IMR-90 (cell line): ENCODE measurements around the gene ZFAND4. TPM values are rescaled to one million over a fixed set of nuclear protein-coding genes. Genes with fewer than 3 reads are reported as not detected.

ENCODE experiments used
- ATAC-seq: fragments of 200-7000 bp; cut with Tn5 transposase; 2 replicates; pipeline ENCODE4 v1.9.1; 2020; ENCODE audit warnings: low read depth, mild to moderate bottlenecking, moderate library complexity
- BruUV-seq: library from RNA; stranded (reverse); fragments of 400-500 nt; replicated peaks from 2 replicates; lab custom pipeline; 2021; lab: Mats Ljungman, UMichigan
- CTCF ChIA-PET: fragments of 300-600 bp; formaldehyde crosslinking; extraction: SDS; loops from one replicate; lab custom pipeline; 2021; ENCODE audit warnings: antibody characterized with exemption; lab: Yijun Ruan, JAX
- POLR2A ChIA-PET: fragments of 300-600 bp; sonication (Branson Sonifier 250); formaldehyde crosslinking; loops from one replicate; lab custom pipeline; 2022; ENCODE audit warnings: antibody characterized with exemption; ENCODE audit not compliant: unreplicated experiment; lab: Charles Lee
- DNase-seq: peaks from one replicate; pipeline ENCODE4 v3.0.0; 2013
- H2AFZ ChIP-seq: replicated peaks from 2 replicates; pipeline ENCODE3; 2013; ENCODE audit warnings: low read length, mild to moderate bottlenecking; ENCODE audit not compliant: poor library complexity
- H2AK5ac ChIP-seq: 2 replicates; pipeline ENCODE4 v1.6.1; 2013; ENCODE audit warnings: low read depth, low read length, inconsistent platforms
- H2AK9ac ChIP-seq: replicated peaks from 2 replicates; pipeline ENCODE3; 2013; ENCODE audit warnings: mild to moderate bottlenecking, low read depth, low read length, moderate library complexity; ENCODE audit not compliant: poor library complexity
- H2BK120ac ChIP-seq: 2 replicates; pipeline ENCODE4 v1.6.1; 2013; ENCODE audit warnings: low read depth, low read length, inconsistent platforms
- H2BK15ac ChIP-seq: 3 replicates; pipeline ENCODE4 v1.6.1; 2013; ENCODE audit warnings: low read depth, low read length, inconsistent platforms
- H2BK20ac ChIP-seq: 2 replicates; pipeline ENCODE4 v1.6.1; 2013; ENCODE audit warnings: low read depth, mild to moderate bottlenecking, inconsistent platforms, low read length, moderate library complexity
- H2BK5ac ChIP-seq: 2 replicates; pipeline ENCODE4 v1.6.1; 2013; ENCODE audit warnings: mild to moderate bottlenecking, low read depth, low read length, inconsistent platforms; ENCODE audit not compliant: poor library complexity, severe bottlenecking
- H3K14ac ChIP-seq: replicated peaks from 2 replicates; pipeline ENCODE4 v1.6.1; 2013; ENCODE audit warnings: low read depth, low read length, inconsistent platforms
- H3K18ac ChIP-seq: 2 replicates; pipeline ENCODE4 v1.6.1; 2013; ENCODE audit warnings: low read depth, low read length, control low read depth
- H3K23ac ChIP-seq: 2 replicates; pipeline ENCODE4 v1.6.1; 2013; ENCODE audit warnings: low read depth, low read length, inconsistent platforms
- H3K27ac ChIP-seq: 2 replicates; pipeline ENCODE4 v1.5.1; 2013; ENCODE audit warnings: mild to moderate bottlenecking, control low read depth, low read length; ENCODE audit not compliant: insufficient read depth
- H3K27me3 ChIP-seq: 2 replicates; pipeline ENCODE4 v1.6.1; 2013; ENCODE audit warnings: low read length; ENCODE audit not compliant: control insufficient read depth, insufficient read depth
- H3K36me3 ChIP-seq: 2 replicates; pipeline ENCODE4 v1.6.1; 2013; ENCODE audit warnings: low read length, mixed read lengths; ENCODE audit not compliant: control insufficient read depth, insufficient read depth
- H3K4ac ChIP-seq: 2 replicates; pipeline ENCODE4 v1.6.1; 2013; ENCODE audit warnings: low read depth, low read length, inconsistent platforms
- H3K4me1 ChIP-seq: 2 replicates; pipeline ENCODE4 v1.6.1; 2013; ENCODE audit warnings: low read length, mixed read lengths; ENCODE audit not compliant: control insufficient read depth, insufficient read depth
- H3K4me2 ChIP-seq: 2 replicates; pipeline ENCODE4 v1.6.1; 2013; ENCODE audit warnings: low read depth, mild to moderate bottlenecking, control low read depth, low read length, moderate library complexity
- H3K4me3 ChIP-seq: 2 replicates; pipeline ENCODE4 v1.5.1; 2013; ENCODE audit warnings: low read depth, mild to moderate bottlenecking, control low read depth, low read length, moderate library complexity; ENCODE audit not compliant: insufficient read depth
- H3K56ac ChIP-seq: 2 replicates; pipeline ENCODE4 v1.6.1; 2013; ENCODE audit warnings: low read length, inconsistent platforms; ENCODE audit not compliant: insufficient read depth; ENCODE audit errors: extremely low read depth
- H3K79me1 ChIP-seq, 2 experiments: 2 replicates each; pipeline ENCODE4 v1.6.1; 2013; ENCODE audit warnings: low read length in 2 of 2, inconsistent platforms in 1 of 2, low read depth in 1 of 2
- H3K9ac ChIP-seq: 2 replicates; pipeline ENCODE4 v1.6.1; 2013; ENCODE audit warnings: low read depth, low read length, control low read depth
- H3K9me1 ChIP-seq: 2 replicates; pipeline ENCODE4 v1.6.1; 2013; ENCODE audit warnings: low read length, inconsistent platforms; ENCODE audit not compliant: insufficient read depth
- H3K9me3 ChIP-seq: 2 replicates; pipeline ENCODE4 v1.6.1; 2013; ENCODE audit warnings: low read length; ENCODE audit not compliant: control insufficient read depth, insufficient read depth
- H4K20me1 ChIP-seq: 2 replicates; pipeline ENCODE4 v1.6.1; 2013; ENCODE audit warnings: low read length, inconsistent platforms; ENCODE audit not compliant: insufficient read depth
- H4K5ac ChIP-seq: 2 replicates; pipeline ENCODE4 v1.6.1; 2013; ENCODE audit warnings: mild to moderate bottlenecking, low read depth, low read length, control low read depth
- H4K8ac ChIP-seq, 2 experiments: 2 replicates each; pipeline ENCODE4 v1.6.1; 2013; ENCODE audit warnings: low read depth in 2 of 2, low read length in 2 of 2, control low read depth in 1 of 2, inconsistent platforms in 1 of 2
- H4K91ac ChIP-seq: 2 replicates; pipeline ENCODE4 v1.6.1; 2013; ENCODE audit warnings: low read depth, low read length, inconsistent platforms; ENCODE audit not compliant: insufficient read depth
- CTCF ChIP-seq: conservative IDR thresholded peaks from 2 replicates; pipeline ENCODE4 v1.5.1; 2012; ENCODE audit warnings: mild to moderate bottlenecking, low read depth, low read length, improper control_type of control experiment
- MAFK ChIP-seq: IDR thresholded peaks from 2 replicates; pipeline ENCODE4 v1.6.1; 2012; ENCODE audit warnings: low read depth, low read length, improper control_type of control experiment
- MAZ ChIP-seq: IDR thresholded peaks from 2 replicates; pipeline ENCODE4 v1.6.1; 2012; ENCODE audit warnings: low read depth, mild to moderate bottlenecking, low read length, improper control_type of control experiment, moderate library complexity, borderline replicate concordance
- NFE2L2 ChIP-seq: fragments of 150-350 bp; IDR thresholded peaks from 2 replicates; pipeline ENCODE4 v1.6.1; 2016; ENCODE audit warnings: low read depth, mild to moderate bottlenecking, low read length
- POLR2A ChIP-seq: IDR thresholded peaks from 2 replicates; pipeline ENCODE4 v1.6.1; 2012; ENCODE audit warnings: mild to moderate bottlenecking, low read depth, low read length
- RCOR1 ChIP-seq: IDR thresholded peaks from 2 replicates; pipeline ENCODE4 v1.6.1; 2012; ENCODE audit warnings: mild to moderate bottlenecking, low read length, improper control_type of control experiment; ENCODE audit not compliant: insufficient replicate concordance
- RFX5 ChIP-seq: IDR thresholded peaks from 2 replicates; pipeline ENCODE4 v1.8.0; 2012; ENCODE audit warnings: low read depth, mild to moderate bottlenecking, low read length, moderate library complexity
- SMC3 ChIP-seq: fragments of 150-350 bp; IDR thresholded peaks from 2 replicates; pipeline ENCODE4 v1.6.1; 2016; ENCODE audit warnings: low read depth, mild to moderate bottlenecking, antibody characterized with exemption, low read length, moderate library complexity
- USF2 ChIP-seq: fragments of 150-350 bp; IDR thresholded peaks from 2 replicates; pipeline ENCODE4 v1.6.1; 2017; ENCODE audit warnings: mild to moderate bottlenecking, antibody characterized with exemption, low read length, low read depth
- WGBS, 2 experiments: methylation state at CpG; one replicate each; pipeline versions ENCODE4 v1.1.5 to v1.1.7; 2013; ENCODE audit warnings: missing lambda C conversion rate in 2 of 2; ENCODE audit not compliant: insufficient read length in 1 of 2; ENCODE audit errors: extremely low coverage in 2 of 2; 5-methylcytosine and 5-hydroxymethylcytosine counted together
- dilution Hi-C: fragments of 300-500 bp; cut with HindIII; formaldehyde crosslinking; loops from one replicate; pipeline ENCODE4 v1.14.3; 2018; ENCODE audit warnings: low sequenced_read_pairs; ENCODE audit not compliant: unreplicated experiment
- in situ Hi-C: fragments of 300-500 bp; cut with MboI; formaldehyde crosslinking; loops from 3 replicates; pipeline ENCODE4 v1.14.3; 2019; ENCODE audit warnings: low sequenced_read_pairs, inconsistent platforms, mixed read lengths
- intact Hi-C: fragments of 100-400 bp; cut with micrococcal nuclease; formaldehyde crosslinking; loops from 2 replicates; pipeline ENCODE4 v1.10.0; 2022
- polyA plus RNA-seq, 3 experiments: library from polyadenylated mRNA; depleted of rRNA; stranded (reverse); fragments of >200 nt; gene quantifications; 2 replicates each; pipeline ENCODE4 v1.2.3, GENCODE V29; 2012; ENCODE audit warnings: low replicate concordance in 1 of 3
- total RNA-seq: library from RNA; depleted of rRNA; stranded (reverse); fragments of >200 nt; gene quantifications from 2 replicates; pipeline ENCODE4 v1.2.3, GENCODE V29; 2012

ZFAND4 gene
- total and polyA plus RNA-seq, 2 of the 4 experiments (the other 2 are of a cell fraction) = 2.0 to 3.4 TPM

GRCh38 chr10:45569471-45569870 lies 103.1 kb downstream of the ZFAND4 start:
- Histone ChIP-seq H3K4me2 (no peak overlapping the region), H3K9ac (no peak overlapping the region), H4K91ac (no peak overlapping the region), H2AK5ac (no peak overlapping the region), H3K36me3 (no peaks in the 10 kb centered on the region), H2BK120ac (no peak overlapping the region), H3K14ac (no peak overlapping the region), H2BK20ac (no peak overlapping the region), H3K27ac (no peak overlapping the region), H3K4ac (no peak overlapping the region), H3K79me1 (no peaks in the 10 kb centered on the region; a peak in 1 of 4 replicates), H3K9me1 (no peaks in the 10 kb centered on the region), H3K18ac (no peak overlapping the region), H2AFZ (no peak overlapping the region), H3K23ac (no peak overlapping the region), H2BK15ac (no peak overlapping the region), H2BK5ac (no peak overlapping the region), H3K27me3 (no peaks in the 10 kb centered on the region), H3K4me3 (no peak overlapping the region), H4K5ac (no peak overlapping the region), H3K4me1 (no peaks in the 10 kb centered on the region), H2AK9ac (no peak overlapping the region), H3K56ac (no peak overlapping the region), H4K20me1 (no peaks in the 10 kb centered on the region), H3K9me3 (no peaks in the 10 kb centered on the region), H4K8ac (no peak overlapping the region)
- no TSS peak for BruUV-seq
- dilution Hi-C loops = no loop called here
- ATAC-seq = no peak
- TF ChIP-seq USF2 (no peak), MAZ (no peak), RCOR1 (no peak), RFX5 (no peak), CTCF (no peak), SMC3 (no peak), POLR2A (no peak), NFE2L2 (no peak), MAFK (no peak)
- CTCF ChIA-PET = no interaction called here
- intact Hi-C loops = no loop called here
- POLR2A ChIA-PET = no interaction called here
- WGBS, 2 experiments = no CpG with 5 or more reads among the region's 3 CpGs
- in situ Hi-C loops = no loop called here
- no peak for DNase-seq
